ENCODE measurements around the gene PPM1N.
"Not testable (repeated sequence)": the region's sequence is repeated elsewhere in the genome, so short reads cannot be mapped to it uniquely, and the experiment has no call there.

Gene PPM1N

DNA sequence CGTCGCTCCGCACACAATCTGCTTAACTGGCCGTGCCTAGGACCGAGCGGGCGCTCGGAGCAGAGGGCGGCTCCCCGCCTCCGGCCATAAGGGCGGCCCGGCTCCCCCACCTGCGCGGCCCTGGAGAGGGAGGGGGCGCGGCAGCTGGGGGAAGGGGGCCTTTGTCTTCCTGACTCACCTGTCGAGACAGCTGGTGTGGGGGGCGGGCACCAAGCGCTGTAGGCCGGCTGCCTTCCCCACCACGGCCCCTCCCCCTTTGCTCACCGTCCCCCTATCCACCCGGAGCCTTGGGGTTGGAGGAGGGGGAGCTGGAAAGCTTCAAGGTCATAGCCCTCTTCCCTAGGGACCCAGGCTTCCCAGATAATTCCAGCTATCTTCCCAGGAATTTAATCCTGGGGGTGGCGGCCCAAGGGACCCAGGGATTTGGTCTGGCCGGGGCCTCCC, 10.2 kb downstream of the PPM1N start:
- Histone ChIP-seq H3K27me3 (ENCODE audit: control insufficient read depth, insufficient read depth, low read length) (no peaks in the 10 kb centered on the region), H3K4me3 (ENCODE audit: low read length) (peak overlapping the region; percentile 93), H3K9me3 (ENCODE audit: control insufficient read depth, low read length) (no peaks in the 10 kb centered on the region), H3K9ac (ENCODE audit: low read length) (peak overlapping the region; percentile 100), H3K4me1 (ENCODE audit: control insufficient read depth, insufficient read depth, low read length) (peaks cover 40% of the 10 kb centered on the region), H3K36me3 (ENCODE audit: control insufficient read depth, insufficient read depth, low read length) (no peaks in the 10 kb centered on the region)

DNA sequence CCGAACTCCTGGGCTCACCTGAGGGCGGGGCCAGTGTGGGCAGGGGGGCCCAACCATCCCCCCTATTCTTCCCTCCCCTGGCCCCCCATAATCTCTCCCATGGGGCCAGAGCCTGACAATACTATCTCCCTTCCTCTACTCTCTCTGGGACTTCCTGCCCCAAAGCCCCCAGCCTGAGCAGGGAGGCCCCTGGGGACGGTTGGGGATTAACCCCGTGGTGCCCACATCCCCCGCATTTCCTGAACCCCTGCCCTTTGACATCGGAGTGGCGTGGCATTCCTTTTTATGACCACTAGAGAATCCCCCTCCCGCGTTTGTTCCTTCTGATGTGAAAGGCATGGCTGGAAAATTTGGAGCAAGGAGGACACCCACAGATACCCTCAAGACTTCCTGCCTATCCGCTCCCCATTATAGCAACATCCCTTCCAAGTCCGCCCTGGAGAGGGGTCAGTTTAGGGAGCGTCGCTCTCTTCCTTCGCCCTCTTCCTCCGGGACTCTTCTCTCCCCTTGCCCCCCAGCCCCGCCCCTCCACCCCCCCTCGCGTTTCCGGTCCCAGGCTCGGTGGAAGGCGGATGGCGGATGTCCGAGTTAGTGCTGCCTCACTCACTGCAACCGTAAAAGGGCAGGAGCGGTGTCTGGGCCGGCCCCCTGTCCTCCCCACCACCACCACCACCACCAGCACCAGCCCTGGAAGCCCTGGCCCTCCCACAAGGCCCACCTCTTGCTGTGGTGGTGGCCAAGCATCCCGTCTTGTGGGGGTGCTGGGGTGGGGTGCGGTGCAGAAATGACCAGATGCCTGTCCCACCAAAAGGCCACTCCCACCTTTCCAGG, 10.8 kb downstream of the PPM1N start:
- no peaks in the 10 kb centered on the region for H3K9me3 ChIP-seq (ENCODE audit: control insufficient read depth, low read length)
- peak overlapping the region; percentile 93 for H3K4me3 ChIP-seq (ENCODE audit: low read length)
- peaks cover 46% of the 10 kb centered on the region for H3K4me1 ChIP-seq (ENCODE audit: control insufficient read depth, insufficient read depth, low read length)
- no peaks in the 10 kb centered on the region for H3K27me3 ChIP-seq (ENCODE audit: control insufficient read depth, insufficient read depth, low read length)
- H3K36me3 ChIP-seq (ENCODE audit: control insufficient read depth, insufficient read depth, low read length): no peaks in the 10 kb centered on the region
- peak overlapping the region; percentile 100 for H3K9ac ChIP-seq (ENCODE audit: low read length)

- Histone ChIP-seq H3K9ac (ENCODE audit: low read length) (peak overlapping the region; percentile 100), H3K9me3 (ENCODE audit: control insufficient read depth, low read length) (no peaks in the 10 kb centered on the region), H3K27me3 (ENCODE audit: control insufficient read depth, insufficient read depth, low read length) (no peaks in the 10 kb centered on the region), H3K36me3 (ENCODE audit: control insufficient read depth, insufficient read depth, low read length) (no peaks in the 10 kb centered on the region), H3K4me3 (ENCODE audit: low read length) (no peak overlapping the region), H3K4me1 (ENCODE audit: control insufficient read depth, insufficient read depth, low read length) (peaks cover 51% of the 10 kb centered on the region)
Observed at GRCh38 chr19:45509692-45510015, 11.4 kb downstream of the PPM1N start.

GRCh38 chr19:45510352-45510751, 12.1 kb downstream of the PPM1N start:
- H3K9ac ChIP-seq (ENCODE audit: low read length): peak overlapping the region; percentile 100
- not testable (repeated sequence) for H3K4me3 ChIP-seq (ENCODE audit: low read length); H3K9me3 ChIP-seq (ENCODE audit: control insufficient read depth, low read length); H3K27me3 ChIP-seq (ENCODE audit: control insufficient read depth, insufficient read depth, low read length); H3K36me3 ChIP-seq (ENCODE audit: control insufficient read depth, insufficient read depth, low read length)
- peaks cover 53% of the 10 kb centered on the region for H3K4me1 ChIP-seq (ENCODE audit: control insufficient read depth, insufficient read depth, low read length)

DNA sequence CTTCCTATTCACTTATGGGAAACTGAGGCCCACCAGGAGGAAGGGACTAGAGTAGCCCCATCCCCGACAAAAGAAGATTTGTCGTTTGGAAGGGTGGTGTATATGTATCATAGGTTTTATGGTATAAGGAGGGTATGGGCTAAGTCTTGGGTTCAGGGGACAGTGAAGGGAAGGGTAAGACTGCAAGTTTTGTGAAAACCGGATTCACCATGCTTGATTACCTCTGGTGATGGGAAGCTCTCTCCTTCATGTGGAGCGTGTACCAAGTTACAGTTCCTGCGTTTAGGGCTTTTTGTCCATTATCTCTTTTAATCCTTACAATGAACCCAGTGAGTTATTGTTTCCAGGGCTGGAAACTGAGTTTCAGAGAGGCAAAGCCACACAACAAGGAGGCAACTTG, 12.8 kb downstream of the PPM1N start:
- Histone ChIP-seq H3K36me3 (ENCODE audit: control insufficient read depth, insufficient read depth, low read length) (no peaks in the 10 kb centered on the region), H3K9me3 (ENCODE audit: control insufficient read depth, low read length) (no peaks in the 10 kb centered on the region), H3K27me3 (ENCODE audit: control insufficient read depth, insufficient read depth, low read length) (no peaks in the 10 kb centered on the region), H3K4me3 (ENCODE audit: low read length) (no peak overlapping the region), H3K4me1 (ENCODE audit: control insufficient read depth, insufficient read depth, low read length) (peaks cover 53% of the 10 kb centered on the region), H3K9ac (ENCODE audit: low read length) (no peak overlapping the region)

- peaks cover 63% of the 10 kb centered on the region for H3K4me1 ChIP-seq (ENCODE audit: control insufficient read depth, insufficient read depth, low read length)
- no peaks in the 10 kb centered on the region for H3K9me3 ChIP-seq (ENCODE audit: control insufficient read depth, low read length)
- no peaks in the 10 kb centered on the region for H3K36me3 ChIP-seq (ENCODE audit: control insufficient read depth, insufficient read depth, low read length)
- H3K9ac ChIP-seq (ENCODE audit: low read length): no peak overlapping the region
- H3K27me3 ChIP-seq (ENCODE audit: control insufficient read depth, insufficient read depth, low read length): no peaks in the 10 kb centered on the region
- H3K4me3 ChIP-seq (ENCODE audit: low read length): no peak overlapping the region
Observed at GRCh38 chr19:45512881-45513483, 14.7 kb downstream of the PPM1N start.

GRCh38 chr19:45514376-45515051, 16.3 kb downstream of the PPM1N start:
- Histone ChIP-seq H3K4me3 (ENCODE audit: low read length) (peak overlapping the region; percentile 1), H3K27me3 (ENCODE audit: control insufficient read depth, insufficient read depth, low read length) (no peaks in the 10 kb centered on the region), H3K4me1 (ENCODE audit: control insufficient read depth, insufficient read depth, low read length) (peaks cover 66% of the 10 kb centered on the region), H3K36me3 (ENCODE audit: control insufficient read depth, insufficient read depth, low read length) (no peaks in the 10 kb centered on the region), H3K9me3 (ENCODE audit: control insufficient read depth, low read length) (no peaks in the 10 kb centered on the region), H3K9ac (ENCODE audit: low read length) (peak overlapping the region; percentile 76)

DNA sequence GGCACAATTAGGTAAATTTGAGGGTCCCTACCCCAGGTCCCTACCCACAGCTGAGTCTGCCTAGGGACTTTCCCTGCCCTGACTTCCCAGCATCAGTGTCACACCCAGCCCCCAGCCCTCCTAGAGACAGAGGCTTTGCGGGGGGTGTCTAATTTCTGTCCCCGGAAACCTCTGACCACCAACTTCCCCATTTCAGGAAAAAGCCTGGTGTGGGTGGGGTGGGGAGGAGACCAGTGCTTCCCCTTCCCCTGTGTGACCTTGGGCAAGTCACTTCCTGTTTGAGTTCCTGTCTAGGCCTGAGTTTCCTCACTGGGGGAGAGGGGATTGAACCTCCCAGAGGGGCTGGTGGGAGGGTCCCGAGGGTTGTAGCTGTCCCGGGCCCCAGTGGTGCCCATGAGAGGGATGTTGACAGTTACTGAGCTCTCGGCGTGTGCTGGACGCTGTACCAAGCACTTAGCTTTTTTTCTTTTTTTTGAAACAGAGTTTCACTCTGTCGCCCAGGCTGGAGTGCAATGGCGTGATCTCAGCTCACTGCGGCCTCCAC, 16.9 kb downstream of the PPM1N start:
- Histone ChIP-seq H3K4me1 (ENCODE audit: control insufficient read depth, insufficient read depth, low read length) (peaks cover 65% of the 10 kb centered on the region), H3K36me3 (ENCODE audit: control insufficient read depth, insufficient read depth, low read length) (no peaks in the 10 kb centered on the region), H3K9ac (ENCODE audit: low read length) (peak overlapping the region; percentile 76), H3K4me3 (ENCODE audit: low read length) (peak overlapping the region; percentile 1), H3K9me3 (ENCODE audit: control insufficient read depth, low read length) (no peaks in the 10 kb centered on the region), H3K27me3 (ENCODE audit: control insufficient read depth, insufficient read depth, low read length) (no peaks in the 10 kb centered on the region)

DNA sequence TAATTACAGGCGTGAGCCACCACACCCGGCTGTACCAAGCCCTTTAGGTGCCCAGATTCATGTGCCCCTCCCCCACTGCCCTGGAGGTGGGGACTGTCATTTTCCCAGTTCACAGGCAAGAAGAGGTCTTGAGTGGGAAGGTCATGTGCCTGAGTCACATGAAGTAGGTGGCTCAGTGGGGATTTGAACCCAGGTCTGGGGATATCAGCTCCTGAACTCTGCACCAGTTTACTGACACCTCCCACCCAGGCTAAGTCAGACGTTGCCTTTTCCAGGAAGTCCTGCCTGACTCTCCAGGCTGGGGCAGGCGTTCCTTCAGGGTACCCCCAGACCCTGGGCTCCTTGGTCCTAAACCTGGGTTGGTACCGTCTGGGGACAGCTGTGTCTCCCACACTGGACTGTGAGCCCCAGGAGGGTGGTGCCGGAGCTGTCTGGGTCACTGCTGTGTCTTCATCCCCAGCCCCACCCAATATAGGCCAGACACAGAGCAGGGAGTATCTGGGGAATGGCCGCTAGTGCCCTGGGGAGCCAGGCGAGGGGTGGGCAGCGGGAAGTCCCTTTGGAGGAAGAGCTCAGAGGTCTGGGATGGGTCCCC, 17.7 kb downstream of the PPM1N start:
- no peaks in the 10 kb centered on the region for H3K9me3 ChIP-seq (ENCODE audit: control insufficient read depth, low read length)
- no peaks in the 10 kb centered on the region for H3K36me3 ChIP-seq (ENCODE audit: control insufficient read depth, insufficient read depth, low read length)
- H3K4me3 ChIP-seq (ENCODE audit: low read length): no peak overlapping the region
- no peaks in the 10 kb centered on the region for H3K27me3 ChIP-seq (ENCODE audit: control insufficient read depth, insufficient read depth, low read length)
- peaks cover 66% of the 10 kb centered on the region for H3K4me1 ChIP-seq (ENCODE audit: control insufficient read depth, insufficient read depth, low read length)
- H3K9ac ChIP-seq (ENCODE audit: low read length): peak overlapping the region; percentile 35

GRCh38 chr19:45517238-45517637, 19.0 kb downstream of the PPM1N start:
- Histone ChIP-seq H3K36me3 (ENCODE audit: control insufficient read depth, insufficient read depth, low read length) (peaks cover 4% of the 10 kb centered on the region), H3K27me3 (ENCODE audit: control insufficient read depth, insufficient read depth, low read length) (no peaks in the 10 kb centered on the region), H3K9me3 (ENCODE audit: control insufficient read depth, low read length) (no peaks in the 10 kb centered on the region), H3K4me1 (ENCODE audit: control insufficient read depth, insufficient read depth, low read length) (peaks cover 71% of the 10 kb centered on the region), H3K9ac (ENCODE audit: low read length) (no peak overlapping the region), H3K4me3 (ENCODE audit: low read length) (no peak overlapping the region)

- peaks cover 74% of the 10 kb centered on the region for H3K4me1 ChIP-seq (ENCODE audit: control insufficient read depth, insufficient read depth, low read length)
- H3K27me3 ChIP-seq (ENCODE audit: control insufficient read depth, insufficient read depth, low read length): no peaks in the 10 kb centered on the region
- no peak overlapping the region for H3K4me3 ChIP-seq (ENCODE audit: low read length)
- H3K9me3 ChIP-seq (ENCODE audit: control insufficient read depth, low read length): no peaks in the 10 kb centered on the region
- peaks cover 7% of the 10 kb centered on the region for H3K36me3 ChIP-seq (ENCODE audit: control insufficient read depth, insufficient read depth, low read length)
- no peak overlapping the region for H3K9ac ChIP-seq (ENCODE audit: low read length)
Observed at GRCh38 chr19:45517641-45518468, 19.6 kb downstream of the PPM1N start.

Data from mucosa of stomach (tissue), 1 donor.